T-helper 1 cell treated with Interleukin-12 subunit alpha and Interleukin-12 subunit beta and Interleukin-4 antibody, amounts not matched to agents 30 μg/mL and 1 μg/mL, for 36 hours (primary cell): ENCODE results near the gene KIFC1.

Experiments
- H3K27ac Mint-ChIP-seq: one replicate; pipeline ENCODE4 v1.8.0; 2021; ENCODE audit warnings: mild to moderate bottlenecking, mixed read lengths
- H3K27me3 Mint-ChIP-seq: one replicate; pipeline ENCODE4 v1.8.0; 2021; ENCODE audit warnings: low read depth, mixed read lengths
- H3K36me3 Mint-ChIP-seq: one replicate; pipeline ENCODE4 v1.8.0; 2021; ENCODE audit warnings: low read depth, mixed read lengths
- H3K4me1 Mint-ChIP-seq: one replicate; pipeline ENCODE4 v1.8.0; 2021; ENCODE audit warnings: low read depth, mixed read lengths
- H3K4me3 Mint-ChIP-seq: one replicate; pipeline ENCODE4 v1.8.0; 2021; ENCODE audit warnings: mild to moderate bottlenecking, moderate library complexity, mixed read lengths
- H3K9me3 Mint-ChIP-seq: one replicate; pipeline ENCODE4 v1.8.0; 2021; ENCODE audit warnings: mixed read lengths

Gene KIFC1

GRCh38 chr6:33433001-33433543 is 41.4 kb downstream of the KIFC1 start:
- Mint-ChIP-seq H3K4me3 (no peak overlapping the region), H3K27ac (no peak overlapping the region)

GRCh38 chr6:33433544-33434191 is 42.0 kb downstream of the KIFC1 start:
- Mint-ChIP-seq H3K27me3 (no peaks in the 10 kb centered on the region), H3K27ac (no peak overlapping the region), H3K4me1 (peaks cover 36% of the 10 kb centered on the region), H3K36me3 (peaks cover 25% of the 10 kb centered on the region), H3K9me3 (no peaks in the 10 kb centered on the region), H3K4me3 (no peak overlapping the region)

More at GRCh38 chr6:33433001-33433543, 41.4 kb downstream of the KIFC1 start:
- no peaks in the 10 kb centered on the region for H3K9me3 Mint-ChIP-seq
- H3K36me3 Mint-ChIP-seq = peaks cover 20% of the 10 kb centered on the region
- peaks cover 40% of the 10 kb centered on the region for H3K4me1 Mint-ChIP-seq
- H3K27me3 Mint-ChIP-seq = no peaks in the 10 kb centered on the region

- H3K4me3 Mint-ChIP-seq = no peak overlapping the region
- peaks cover 23% of the 10 kb centered on the region for H3K4me1 Mint-ChIP-seq
- no peaks in the 10 kb centered on the region for H3K27me3 Mint-ChIP-seq
- H3K9me3 Mint-ChIP-seq = no peaks in the 10 kb centered on the region
- peaks cover 31% of the 10 kb centered on the region for H3K36me3 Mint-ChIP-seq
- no peak overlapping the region for H3K27ac Mint-ChIP-seq
These were observed 43.3 kb downstream of the KIFC1 start for GRCh38 chr6:33434961-33435360.

- peaks cover 39% of the 10 kb centered on the region for H3K36me3 Mint-ChIP-seq
- H3K4me1 Mint-ChIP-seq = peaks cover 5% of the 10 kb centered on the region
- H3K27me3 Mint-ChIP-seq = no peaks in the 10 kb centered on the region
- H3K4me3 Mint-ChIP-seq = no peak overlapping the region
- no peaks in the 10 kb centered on the region for H3K9me3 Mint-ChIP-seq
- H3K27ac Mint-ChIP-seq = no peak overlapping the region
These were observed 46.0 kb downstream of the KIFC1 start for GRCh38 chr6:33437666-33438065.

GRCh38 chr6:33438978-33439594 is 47.5 kb downstream of the KIFC1 start:
- Mint-ChIP-seq H3K27me3 (no peaks in the 10 kb centered on the region), H3K4me3 (no peak overlapping the region), H3K9me3 (no peaks in the 10 kb centered on the region), H3K4me1 (no peaks in the 10 kb centered on the region), H3K27ac (no peak overlapping the region), H3K36me3 (peaks cover 34% of the 10 kb centered on the region)

- H3K4me3 Mint-ChIP-seq = no peak overlapping the region
- no peaks in the 10 kb centered on the region for H3K27me3 Mint-ChIP-seq
- peaks cover 38% of the 10 kb centered on the region for H3K36me3 Mint-ChIP-seq
- no peaks in the 10 kb centered on the region for H3K9me3 Mint-ChIP-seq
- H3K27ac Mint-ChIP-seq = peak overlapping the region; percentile 35
- H3K4me1 Mint-ChIP-seq = no peaks in the 10 kb centered on the region
These were observed 48.5 kb downstream of the KIFC1 start for GRCh38 chr6:33439956-33440648.

- Mint-ChIP-seq H3K9me3 (no peaks in the 10 kb centered on the region), H3K4me1 (no peaks in the 10 kb centered on the region), H3K27me3 (no peaks in the 10 kb centered on the region), H3K36me3 (peaks cover 33% of the 10 kb centered on the region), H3K4me3 (no peak overlapping the region), H3K27ac (no peak overlapping the region)
These were observed 49.2 kb downstream of the KIFC1 start for GRCh38 chr6:33440649-33441309.

GRCh38 chr6:33441457-33441856 is 49.8 kb downstream of the KIFC1 start:
- Mint-ChIP-seq H3K9me3 (no peaks in the 10 kb centered on the region), H3K36me3 (peaks cover 36% of the 10 kb centered on the region), H3K27me3 (no peaks in the 10 kb centered on the region), H3K4me1 (peaks cover 2% of the 10 kb centered on the region), H3K27ac (no peak overlapping the region), H3K4me3 (no peak overlapping the region)

GRCh38 chr6:33442283-33442682 is 50.7 kb downstream of the KIFC1 start:
- peaks cover 2% of the 10 kb centered on the region for H3K4me1 Mint-ChIP-seq
- H3K4me3 Mint-ChIP-seq = no peak overlapping the region
- peaks cover 34% of the 10 kb centered on the region for H3K36me3 Mint-ChIP-seq
- H3K9me3 Mint-ChIP-seq = no peaks in the 10 kb centered on the region
- no peak overlapping the region for H3K27ac Mint-ChIP-seq
- no peaks in the 10 kb centered on the region for H3K27me3 Mint-ChIP-seq

GRCh38 chr6:33443025-33443424 is 51.4 kb downstream of the KIFC1 start:
- H3K4me3 Mint-ChIP-seq = no peak overlapping the region
- no peaks in the 10 kb centered on the region for H3K9me3 Mint-ChIP-seq
- H3K36me3 Mint-ChIP-seq = peaks cover 34% of the 10 kb centered on the region
- no peaks in the 10 kb centered on the region for H3K27me3 Mint-ChIP-seq
- H3K4me1 Mint-ChIP-seq = peaks cover 2% of the 10 kb centered on the region
- H3K27ac Mint-ChIP-seq = peak overlapping the region; percentile 44

- H3K4me3 Mint-ChIP-seq = no peak overlapping the region
- H3K27ac Mint-ChIP-seq = no peak overlapping the region
- H3K27me3 Mint-ChIP-seq = no peaks in the 10 kb centered on the region
- no peaks in the 10 kb centered on the region for H3K9me3 Mint-ChIP-seq
- H3K4me1 Mint-ChIP-seq = peaks cover 2% of the 10 kb centered on the region
- H3K36me3 Mint-ChIP-seq = peaks cover 36% of the 10 kb centered on the region
These were observed 52.2 kb downstream of the KIFC1 start for GRCh38 chr6:33443619-33444504.

GRCh38 chr6:33445119-33445603 is 53.5 kb downstream of the KIFC1 start:
- no peak overlapping the region for H3K27ac Mint-ChIP-seq
- no peaks in the 10 kb centered on the region for H3K9me3 Mint-ChIP-seq
- no peaks in the 10 kb centered on the region for H3K27me3 Mint-ChIP-seq
- H3K4me1 Mint-ChIP-seq = peaks cover 2% of the 10 kb centered on the region
- H3K4me3 Mint-ChIP-seq = no peak overlapping the region
- peaks cover 33% of the 10 kb centered on the region for H3K36me3 Mint-ChIP-seq

- no peaks in the 10 kb centered on the region for H3K9me3 Mint-ChIP-seq
- peaks cover 3% of the 10 kb centered on the region for H3K4me1 Mint-ChIP-seq
- peaks cover 35% of the 10 kb centered on the region for H3K36me3 Mint-ChIP-seq
- no peak overlapping the region for H3K4me3 Mint-ChIP-seq
- H3K27ac Mint-ChIP-seq = peak overlapping the region; percentile 31
- no peaks in the 10 kb centered on the region for H3K27me3 Mint-ChIP-seq
These were observed 54.7 kb downstream of the KIFC1 start for GRCh38 chr6:33446356-33446755.
